Loucy (cell line): ENCODE results near the gene PSG3.
"Not testable (repeated sequence)": the region's sequence is repeated elsewhere in the genome, so short reads cannot be mapped to it uniquely, and the experiment has no call there.

ENCODE experiments used
- CTCF ChIP-seq: fragments of 200-600 bp; sonication (generic); conservative IDR thresholded peaks from 2 replicates; pipeline ENCODE4 v1.5.1; 2014; ENCODE audit warnings: mild to moderate bottlenecking, antibody characterized with exemption, low read length
- EZH2phosphoT487 ChIP-seq: fragments of 200-600 bp; IDR thresholded peaks from 2 replicates; pipeline ENCODE4 v1.6.1; 2018; ENCODE audit warnings: antibody characterized with exemption, mild to moderate bottlenecking, moderate library complexity, borderline replicate concordance

DNA sequence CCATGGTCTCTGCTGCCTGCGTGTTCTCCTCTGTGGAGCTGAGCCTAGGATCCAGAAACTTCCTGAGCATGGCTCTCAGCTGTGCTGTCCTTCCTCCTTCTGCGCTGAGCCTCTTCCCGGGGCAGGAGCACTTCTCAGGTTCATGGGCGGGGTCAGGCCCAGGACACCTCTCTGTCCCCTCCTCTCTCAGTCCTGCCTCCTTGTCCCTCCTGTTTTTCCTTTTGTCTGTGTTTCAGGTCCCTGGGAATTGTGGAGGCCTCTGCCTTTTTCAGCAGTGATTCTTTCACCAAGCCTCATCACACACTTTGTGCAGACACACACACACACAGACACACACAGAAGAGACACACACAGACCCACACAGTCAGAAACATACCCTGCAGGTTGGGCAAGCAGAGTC, at the start of gene PSG3:
- TF ChIP-seq CTCF, EZH2phosphoT487: not testable (repeated sequence)
